ENCODE data around the gene GANAB. TPM values are rescaled to one million over a fixed set of nuclear protein-coding genes. Genes with fewer than 3 reads are reported as not detected.

The GANAB gene
- total RNA-seq, 3 donors from 2014 or later (not counting 1 experiment from before 2014, with no cell fraction given) = 236 to 275 (median 246) TPM

DNA sequence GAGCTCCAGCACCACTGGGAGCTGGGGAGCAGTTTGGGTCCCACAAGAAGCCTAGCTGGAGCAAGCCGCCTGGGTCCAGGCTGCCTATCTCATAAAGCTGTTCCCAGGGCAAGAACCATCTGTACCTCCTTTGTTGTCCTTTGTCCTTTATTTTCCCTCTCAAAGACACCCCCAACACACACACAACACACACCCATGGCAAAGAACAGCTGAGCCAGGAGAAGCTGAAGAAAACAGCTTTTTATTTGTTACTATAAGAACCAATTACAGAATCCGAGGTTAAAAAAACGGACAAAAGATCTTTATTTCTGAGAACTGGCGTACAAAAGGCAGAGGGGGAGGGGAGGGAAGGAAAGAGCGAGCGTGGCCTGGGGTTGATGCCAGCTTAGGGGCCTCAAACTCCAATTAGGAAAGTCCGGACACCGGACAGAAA, 53.4 kb downstream of the GANAB start:
- WGBS (ENCODE audit: insufficient coverage) = 79% methylated on average over 8 of the region's 8 CpGs
- peak overlapping the region; percentile 90 for H3K27ac ChIP-seq (ENCODE audit: low read length)
- peaks cover 38 to 51% of the 10 kb centered on the region in 2 donors for H3K4me1 Mint-ChIP-seq
- intact Hi-C loops (cut with micrococcal nuclease) = loop anchor here (1.0 to 5.0 kb wide), 4 partner anchors 84 to 289 kb away; partner anchors contain the start of genes SLC3A2 and UBXN1
- peaks cover 32% of the 10 kb centered on the region for H3K4me1 ChIP-seq (ENCODE audit: control insufficient read depth, insufficient read depth, low read length)
- TF ChIP-seq, protein P1, sequence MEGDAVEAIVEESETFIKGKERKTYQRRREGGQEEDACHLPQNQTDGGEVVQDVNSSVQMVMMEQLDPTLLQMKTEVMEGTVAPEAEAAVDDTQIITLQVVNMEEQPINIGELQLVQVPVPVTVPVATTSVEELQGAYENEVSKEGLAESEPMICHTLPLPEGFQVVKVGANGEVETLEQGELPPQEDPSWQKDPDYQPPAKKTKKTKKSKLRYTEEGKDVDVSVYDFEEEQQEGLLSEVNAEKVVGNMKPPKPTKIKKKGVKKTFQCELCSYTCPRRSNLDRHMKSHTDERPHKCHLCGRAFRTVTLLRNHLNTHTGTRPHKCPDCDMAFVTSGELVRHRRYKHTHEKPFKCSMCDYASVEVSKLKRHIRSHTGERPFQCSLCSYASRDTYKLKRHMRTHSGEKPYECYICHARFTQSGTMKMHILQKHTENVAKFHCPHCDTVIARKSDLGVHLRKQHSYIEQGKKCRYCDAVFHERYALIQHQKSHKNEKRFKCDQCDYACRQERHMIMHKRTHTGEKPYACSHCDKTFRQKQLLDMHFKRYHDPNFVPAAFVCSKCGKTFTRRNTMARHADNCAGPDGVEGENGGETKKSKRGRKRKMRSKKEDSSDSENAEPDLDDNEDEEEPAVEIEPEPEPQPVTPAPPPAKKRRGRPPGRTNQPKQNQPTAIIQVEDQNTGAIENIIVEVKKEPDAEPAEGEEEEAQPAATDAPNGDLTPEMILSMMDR (IDR thresholded peaks at IDR 0.05) = no peak
- peaks cover 7% of the 10 kb centered on the region for H3K36me3 Mint-ChIP-seq
- DNase-seq (peak in 1 of 2 donors; percentile 13), ATAC-seq (no peak)
- H3K9me3 Mint-ChIP-seq = no peaks in the 10 kb centered on the region
- no peaks in the 10 kb centered on the region for H3K9me3 ChIP-seq (ENCODE audit: control insufficient read depth, insufficient read depth, low read length)
- peak overlapping the region; percentile 57 for H3K4me3 Mint-ChIP-seq
- H3K27ac Mint-ChIP-seq = peak overlapping the region; percentile 94 to 97
- no peaks in the 10 kb centered on the region for H3K27me3 ChIP-seq (ENCODE audit: control insufficient read depth, insufficient read depth, low read length)
- no peaks in the 10 kb centered on the region for H3K27me3 Mint-ChIP-seq (ENCODE audit: low read depth in 2 of 2)
- peaks cover 47% of the 10 kb centered on the region for H3K36me3 ChIP-seq (ENCODE audit: control insufficient read depth, insufficient read depth, low read length)
- no peak overlapping the region for H3K4me3 ChIP-seq (ENCODE audit: low read length)

DNA sequence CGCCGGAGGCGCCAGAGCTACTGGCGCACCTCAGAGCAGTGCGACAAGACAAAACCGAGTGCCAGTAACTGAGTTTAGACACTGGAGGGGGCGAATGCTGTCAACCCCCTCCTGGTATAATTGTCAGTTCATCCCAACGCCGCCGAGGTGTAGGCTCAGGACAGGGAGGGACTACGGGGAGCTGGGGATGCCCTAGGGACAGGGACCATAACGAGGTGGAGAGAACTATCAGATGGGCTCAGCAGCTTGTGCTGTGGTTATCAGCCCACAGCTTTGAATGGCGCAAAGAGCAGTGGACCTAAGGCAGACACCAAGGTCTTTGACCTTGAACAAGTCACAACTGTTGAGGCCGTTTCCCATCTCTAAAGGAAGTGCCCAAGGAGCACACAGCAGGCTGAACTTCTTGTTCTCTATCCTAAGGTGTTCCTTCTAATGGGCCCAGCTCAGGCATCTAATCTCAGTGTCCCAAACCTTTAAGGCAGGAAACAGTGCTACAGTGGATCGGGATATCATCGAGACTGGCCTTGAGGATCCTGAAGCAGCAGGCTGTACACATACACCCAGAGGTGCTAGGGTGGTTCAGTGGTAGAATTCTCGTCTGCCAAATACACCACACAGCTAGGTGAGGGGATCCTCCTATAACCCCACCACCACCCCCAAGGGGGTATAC, 54.1 kb downstream of the GANAB start:
- Mint-ChIP-seq H3K4me3 (peak overlapping the region; percentile 98), H3K4me1 (peaks cover 32 to 43% of the 10 kb centered on the region in 2 donors), H3K27ac (peak overlapping the region; percentile 94 to 97), H3K9me3 (no peaks in the 10 kb centered on the region), H3K36me3 (peaks cover 7% of the 10 kb centered on the region), H3K27me3 (ENCODE audit: low read depth in 2 of 2) (no peaks in the 10 kb centered on the region)
- Histone ChIP-seq H3K36me3 (ENCODE audit: control insufficient read depth, insufficient read depth, low read length) (peaks cover 45% of the 10 kb centered on the region), H3K4me1 (ENCODE audit: control insufficient read depth, insufficient read depth, low read length) (peaks cover 32% of the 10 kb centered on the region), H3K27me3 (ENCODE audit: control insufficient read depth, insufficient read depth, low read length) (no peaks in the 10 kb centered on the region), H3K4me3 (ENCODE audit: low read length) (peak overlapping the region; percentile 58), H3K27ac (ENCODE audit: low read length) (peak overlapping the region; percentile 90), H3K9me3 (ENCODE audit: control insufficient read depth, insufficient read depth, low read length) (no peaks in the 10 kb centered on the region)
- no peak for ATAC-seq
- DNase-seq = no peak
- TF ChIP-seq, protein P1 (IDR thresholded peaks at IDR 0.05) = no peak
- 11% methylated on average over 16 of the region's 17 CpGs for WGBS (ENCODE audit: insufficient coverage)
- intact Hi-C loops (cut with micrococcal nuclease) = loop anchor here (5.0 kb wide), 3 partner anchors 85 to 290 kb away; partner anchors contain the start of genes SLC3A2 and UBXN1

DNA sequence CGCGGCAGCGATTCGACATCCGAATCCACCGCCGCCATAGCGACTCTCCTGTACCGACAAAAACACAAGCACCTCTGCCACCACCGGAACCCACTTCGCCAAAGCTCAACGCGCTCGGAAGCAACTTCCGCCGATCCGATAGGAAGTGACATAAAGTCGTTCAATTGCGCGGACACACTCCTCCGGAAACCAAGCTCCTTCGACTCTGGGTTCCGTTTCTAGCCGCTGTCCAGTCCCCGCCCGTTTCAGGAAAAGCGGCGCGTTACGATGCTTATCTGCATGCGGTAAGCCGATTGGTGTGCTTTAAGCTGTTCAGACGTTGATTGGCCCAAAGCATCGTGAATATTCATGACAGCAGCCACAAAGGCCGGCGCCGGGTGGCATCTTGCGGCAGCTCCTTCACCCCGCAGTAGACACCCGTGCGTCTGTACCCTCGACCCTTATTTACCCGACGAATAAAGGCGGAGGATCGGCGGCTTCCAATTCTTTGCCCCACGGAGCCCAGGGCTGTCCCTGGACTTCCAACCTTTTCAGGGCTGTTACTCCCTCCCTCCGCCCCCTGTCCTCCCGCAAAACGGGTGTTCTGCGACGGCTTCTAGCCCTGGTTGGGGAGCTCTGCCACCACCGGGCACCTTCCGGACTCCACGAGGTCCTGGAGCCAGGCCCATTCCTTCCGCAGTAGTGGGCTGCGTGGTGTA, 54.8 kb downstream of the GANAB start, which contains the start of gene TUT1:
Gene TUT1 (minus strand): TSS at position 76 of the 698 bp plus-strand sequence. CDS start 38 bp downstream, at position 38.
- Histone ChIP-seq H3K4me1 (ENCODE audit: control insufficient read depth, insufficient read depth, low read length) (peaks cover 32% of the 10 kb centered on the region), H3K36me3 (ENCODE audit: control insufficient read depth, insufficient read depth, low read length) (peaks cover 40% of the 10 kb centered on the region), H3K4me3 (ENCODE audit: low read length) (peak within 1 kb of the TSS; percentile 58), H3K9me3 (ENCODE audit: control insufficient read depth, insufficient read depth, low read length) (no peaks in the 10 kb centered on the region), H3K27me3 (ENCODE audit: control insufficient read depth, insufficient read depth, low read length) (no peaks in the 10 kb centered on the region), H3K27ac (ENCODE audit: low read length) (peak within 1 kb of the TSS; percentile 90)
- TF ChIP-seq, protein P1 (IDR thresholded peaks at IDR 0.05) = no peak
- no peaks in the 10 kb centered on the region for H3K27me3 Mint-ChIP-seq (ENCODE audit: low read depth in 2 of 2)
- peak within 1 kb of the TSS; percentile 94 to 97 for H3K27ac Mint-ChIP-seq
- intact Hi-C loops (cut with micrococcal nuclease) = loop anchor here (1.0 to 5.0 kb wide), 9 partner anchors 8 to 291 kb away; partner anchors contain the start of genes BSCL2, C11orf98, CSKMT and GNG3
- H3K4me3 Mint-ChIP-seq = peak within 1 kb of the TSS; percentile 98
- H3K36me3 Mint-ChIP-seq = peaks cover 7% of the 10 kb centered on the region
- DNase-seq (peak; percentile 91 to 99), ATAC-seq (peak; percentile 84 to 95 (median 87))
- peaks cover 32 to 40% of the 10 kb centered on the region in 2 donors for H3K4me1 Mint-ChIP-seq
- WGBS (ENCODE audit: insufficient coverage) = under 1% methylated on average over 58 of the region's 58 CpGs
- no peaks in the 10 kb centered on the region for H3K9me3 Mint-ChIP-seq
